Neuronal stem cell (in vitro differentiated cells): ENCODE results near the gene MINDY3.
A peak's percentile ranks its signal among the peaks of the same experiment; 100 is the strongest.
"Not testable (repeated sequence)": the region's sequence is repeated elsewhere in the genome, so short reads cannot be mapped to it uniquely, and the experiment has no call there.

Source experiments
- DNase-seq: peaks from one replicate; pipeline ENCODE4 v3.0.0-alpha.2; 2013; ENCODE audit warnings: low spot score
- H2AFZ ChIP-seq: one replicate; pipeline ENCODE4 v1.6.1; 2013; ENCODE audit warnings: mild to moderate bottlenecking, low read length, inconsistent platforms
- H2AK5ac ChIP-seq: 2 replicates; pipeline ENCODE4 v1.6.1; 2013; ENCODE audit warnings: low read depth, mild to moderate bottlenecking, inconsistent platforms, low read length, moderate library complexity, mixed read lengths
- H2BK120ac ChIP-seq: 2 replicates; pipeline ENCODE4 v1.6.1; 2013; ENCODE audit warnings: low read depth, mild to moderate bottlenecking, inconsistent platforms, low read length, moderate library complexity, mixed read lengths
- H2BK12ac ChIP-seq: one replicate; pipeline ENCODE4 v1.6.1; 2013; ENCODE audit warnings: low read length, inconsistent platforms
- H2BK15ac ChIP-seq: 2 replicates; pipeline ENCODE4 v1.6.1; 2013; ENCODE audit warnings: mild to moderate bottlenecking, low read length, inconsistent platforms, mixed read lengths
- H2BK5ac ChIP-seq: one replicate; pipeline ENCODE4 v1.6.1; 2013; ENCODE audit warnings: inconsistent platforms, mild to moderate bottlenecking, low read length, moderate library complexity
- H3K14ac ChIP-seq: one replicate; pipeline ENCODE4 v1.6.1; 2013; ENCODE audit warnings: low read length, inconsistent platforms
- H3K18ac ChIP-seq: 2 replicates; pipeline ENCODE4 v1.6.1; 2013; ENCODE audit warnings: low read length, inconsistent platforms
- H3K23ac ChIP-seq: 2 replicates; pipeline ENCODE4 v1.6.1; 2013; ENCODE audit warnings: low read depth, mild to moderate bottlenecking, mixed read lengths, low read length, inconsistent platforms; ENCODE audit not compliant: poor library complexity
- H3K27ac ChIP-seq: replicated peaks from 3 replicates; pipeline ENCODE4 v1.5.1; 2013; ENCODE audit warnings: low read length, inconsistent platforms
- H3K27me3 ChIP-seq, 3 experiments: 2 replicates each; pipeline ENCODE4 v1.6.1; 2013; ENCODE audit warnings: low read length in 3 of 3, mild to moderate bottlenecking in 2 of 3, inconsistent platforms in 1 of 3, low read depth in 1 of 3, mixed read lengths in 1 of 3, moderate library complexity in 1 of 3; ENCODE audit not compliant: control insufficient read depth in 3 of 3, insufficient read depth in 3 of 3
- H3K36me3 ChIP-seq, 2 donors: replicated peaks in 1 of 2; 2 replicates each; pipeline ENCODE4 v1.6.1; 2013; ENCODE audit warnings: low read length in 2 of 2; ENCODE audit not compliant: control insufficient read depth in 2 of 2, insufficient read depth in 2 of 2
- H3K4ac ChIP-seq: 2 replicates; pipeline ENCODE4 v1.6.1; 2013; ENCODE audit warnings: inconsistent platforms, mild to moderate bottlenecking, low read length, moderate library complexity
- H3K4me1 ChIP-seq, 2 donors: 1 replicate in 1 of 2; 2 replicates in 1 of 2; pipeline ENCODE4 v1.6.1; 2013; ENCODE audit warnings: low read length in 2 of 2, low read depth in 1 of 2; ENCODE audit not compliant: control insufficient read depth in 2 of 2, insufficient read depth in 1 of 2
- H3K4me2 ChIP-seq: one replicate; pipeline ENCODE4 v1.6.1; 2013; ENCODE audit warnings: mild to moderate bottlenecking, low read length, inconsistent platforms; ENCODE audit not compliant: insufficient read depth, poor library complexity, severe bottlenecking
- H3K4me3 ChIP-seq, 2 donors: 2 replicates each; pipeline ENCODE4 v1.5.1; 2013; ENCODE audit warnings: low read length in 2 of 2, mild to moderate bottlenecking in 2 of 2, inconsistent platforms in 1 of 2, moderate library complexity in 1 of 2
- H3K79me1 ChIP-seq: one replicate; pipeline ENCODE4 v1.6.1; 2013; ENCODE audit warnings: low read depth, mild to moderate bottlenecking, inconsistent platforms, low read length, moderate library complexity
- H3K9ac ChIP-seq: one replicate; pipeline ENCODE4 v1.6.1; 2013; ENCODE audit warnings: mild to moderate bottlenecking, low read depth, low read length, inconsistent platforms; ENCODE audit not compliant: poor library complexity
- H3K9me3 ChIP-seq, 2 donors: replicated peaks in 1 of 2; 2 replicates each; pipeline versions ENCODE3 to v1.6.1; 2013; ENCODE audit warnings: low read length in 2 of 2, mild to moderate bottlenecking in 2 of 2, inconsistent platforms in 1 of 2, low read depth in 1 of 2, mixed read lengths in 1 of 2, moderate library complexity in 1 of 2; ENCODE audit not compliant: control insufficient read depth in 2 of 2, insufficient read depth in 1 of 2
- H4K8ac ChIP-seq: one replicate; pipeline ENCODE4 v1.6.1; 2013; ENCODE audit warnings: low read depth, mild to moderate bottlenecking, inconsistent platforms, low read length, moderate library complexity
- H4K91ac ChIP-seq: one replicate; pipeline ENCODE4 v1.6.1; 2013; ENCODE audit warnings: low read length, low read depth, mild to moderate bottlenecking, inconsistent platforms; ENCODE audit not compliant: poor library complexity
- WGBS, 2 donors: extraction: QIAGEN DNeasy Blood & Tissue Kit; methylation state at CpG; one replicate each; pipeline ENCODE4 v1.1.7; 2013; ENCODE audit warnings: missing lambda C conversion rate in 2 of 2, mixed read lengths in 1 of 2; ENCODE audit not compliant: insufficient read length in 2 of 2, insufficient replicate concordance in 1 of 2; ENCODE audit errors: extremely low coverage in 2 of 2; 5-methylcytosine and 5-hydroxymethylcytosine counted together

MINDY3 gene

GRCh38 chr10:15879058-15879457 is 18.8 kb upstream of the MINDY3 start:
- Histone ChIP-seq H3K4ac (no peak overlapping the region), H3K14ac (no peak overlapping the region), H3K4me1 (peaks cover 7 to 13% of the 10 kb centered on the region in 2 donors), H3K4me2 (no peak overlapping the region), H3K27ac (no peak overlapping the region), H3K79me1 (no peaks in the 10 kb centered on the region), H4K8ac (no peak overlapping the region), H4K91ac (no peak overlapping the region), H2BK120ac (no peak overlapping the region), H2AK5ac (no peak overlapping the region), H3K23ac (no peak overlapping the region), H3K18ac (no peak overlapping the region), H3K27me3 (peaks cover 0 to 19% (median 0%) of the 10 kb centered on the region in 3 experiments), H2AFZ (no peak overlapping the region), H3K36me3 (no peaks in the 10 kb centered on the region), H3K4me3 (no peak overlapping the region), H3K9me3 (no peaks in the 10 kb centered on the region), H3K9ac (no peak overlapping the region), H2BK5ac (no peak overlapping the region), H2BK12ac (no peak overlapping the region), H2BK15ac (no peak overlapping the region)
- no CpG with 5 or more reads among the region's 2 CpGs for WGBS, 2 donors
- no peak for DNase-seq

- no peak for DNase-seq
- Histone ChIP-seq H3K4ac (no peak overlapping the region), H3K79me1 (no peaks in the 10 kb centered on the region), H3K4me2 (no peak overlapping the region), H3K9me3 (no peaks in the 10 kb centered on the region), H2BK15ac (no peak overlapping the region), H2AK5ac (no peak overlapping the region), H2AFZ (peak overlapping the region; percentile 96), H2BK12ac (no peak overlapping the region), H3K9ac (peak overlapping the region; percentile 17), H4K91ac (no peak overlapping the region), H3K27ac (no peak overlapping the region), H3K4me1 (peaks cover 7 to 13% of the 10 kb centered on the region in 2 donors), H2BK5ac (no peak overlapping the region), H3K36me3 (no peaks in the 10 kb centered on the region), H2BK120ac (no peak overlapping the region), H3K14ac (no peak overlapping the region), H3K27me3 (peaks cover 0 to 14% (median 0%) of the 10 kb centered on the region in 3 experiments), H4K8ac (no peak overlapping the region), H3K18ac (no peak overlapping the region), H3K4me3 (peak overlapping the region; percentile 20 to 53), H3K23ac (peak overlapping the region; percentile 61)
- no CpG with 5 or more reads among the region's 14 CpGs for WGBS, 2 donors
These were observed 17.7 kb upstream of the MINDY3 start for GRCh38 chr10:15877836-15878576.

- H2AK5ac ChIP-seq, H2AFZ ChIP-seq, H3K36me3 ChIP-seq, H4K8ac ChIP-seq, H3K4ac ChIP-seq, H3K4me2 ChIP-seq, H3K23ac ChIP-seq, H2BK120ac ChIP-seq, H4K91ac ChIP-seq, H3K9me3 ChIP-seq, H3K4me3 ChIP-seq, H3K14ac ChIP-seq, H3K27ac ChIP-seq, H2BK12ac ChIP-seq, H3K9ac ChIP-seq, H3K18ac ChIP-seq, H3K79me1 ChIP-seq, DNase-seq, H2BK5ac ChIP-seq, H2BK15ac ChIP-seq, H3K27me3 ChIP-seq: not testable (repeated sequence)
- no CpG with 5 or more reads among the region's 4 CpGs for WGBS, 2 donors
- peaks cover 7 to 13% of the 10 kb centered on the region in 2 donors for H3K4me1 ChIP-seq
These were observed 16.0 kb upstream of the MINDY3 start for GRCh38 chr10:15876274-15876673.

DNA sequence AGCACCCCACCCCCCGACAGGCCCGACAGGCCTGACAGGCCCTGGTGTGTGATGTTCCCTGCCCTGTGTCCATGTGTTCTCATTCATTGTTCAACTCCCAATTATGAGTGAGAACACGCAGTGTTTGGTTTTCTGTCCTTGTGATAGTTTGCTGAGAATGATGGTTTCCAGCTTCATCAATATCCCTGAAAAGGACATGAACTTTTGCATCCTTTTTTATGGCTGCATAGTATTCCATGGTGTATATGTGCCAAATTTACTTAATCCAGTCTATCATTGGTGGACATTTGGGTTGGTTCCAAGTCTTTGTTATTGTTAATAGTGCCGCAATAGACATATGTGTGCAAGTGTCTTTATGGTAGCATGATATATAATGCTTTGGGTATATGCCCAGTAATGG is 12.3 kb upstream of the MINDY3 start:
- not testable (repeated sequence) for H2BK5ac ChIP-seq, H2BK12ac ChIP-seq, H2AK5ac ChIP-seq, H4K91ac ChIP-seq, H3K9ac ChIP-seq, H3K18ac ChIP-seq, H4K8ac ChIP-seq, H3K27ac ChIP-seq, H3K36me3 ChIP-seq, H3K23ac ChIP-seq, H3K9me3 ChIP-seq, H2BK120ac ChIP-seq, H3K79me1 ChIP-seq, DNase-seq, H3K4ac ChIP-seq, H2AFZ ChIP-seq, H3K4me1 ChIP-seq, H2BK15ac ChIP-seq, H3K4me3 ChIP-seq, H3K4me2 ChIP-seq, H3K14ac ChIP-seq
- WGBS, 2 donors: no CpG with 5 or more reads among the region's 4 CpGs
- peaks cover 0 to 18% (median 2%) of the 10 kb centered on the region in 3 experiments for H3K27me3 ChIP-seq
